ENCODE results near the gene C6orf15.
"Not testable (repeated sequence)": the region's sequence is repeated elsewhere in the genome, so short reads cannot be mapped to it uniquely, and the experiment has no call there.

The C6orf15 gene

DNA sequence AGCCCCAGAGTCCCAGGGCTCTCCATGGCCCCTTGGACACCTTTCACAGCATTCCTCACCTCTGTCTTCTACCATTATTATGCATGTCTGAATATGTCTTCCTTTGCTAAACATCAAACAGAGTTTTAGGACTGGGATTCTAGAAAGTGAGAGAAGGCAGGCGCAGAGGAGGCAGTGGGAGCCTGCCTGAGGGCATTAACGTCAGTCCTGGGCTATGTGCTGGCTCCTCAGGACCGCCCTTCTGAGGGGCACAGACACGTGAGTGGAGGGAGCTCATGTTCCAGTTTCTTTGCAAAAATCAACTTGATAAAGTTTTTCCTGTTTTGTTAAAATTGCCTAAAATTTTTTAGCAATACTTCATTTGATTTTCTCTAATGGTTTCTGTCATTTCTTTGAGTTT lies 38.0 kb downstream of the C6orf15 start:
- H3K4me1 ChIP-seq (ENCODE audit: control insufficient read depth in 1 of 2, insufficient read depth in 2 of 2, low read length in 2 of 2), result no peaks in the 10 kb centered on the region
- no peak overlapping the region for H3K27ac ChIP-seq (ENCODE audit: low read depth, low read length)
- no peaks in the 10 kb centered on the region for H3K9me3 ChIP-seq (ENCODE audit: control insufficient read depth in 1 of 2, low read length in 2 of 2)
- H3K9ac ChIP-seq (ENCODE audit: low read depth in 1 of 2, low read length in 2 of 2), result no peak overlapping the region
- H3K36me3 ChIP-seq (ENCODE audit: control insufficient read depth in 1 of 2, insufficient read depth in 2 of 2, low read length in 2 of 2), result no peaks in the 10 kb centered on the region
- H3K27me3 ChIP-seq (ENCODE audit: control insufficient read depth in 1 of 2, insufficient read depth in 2 of 2, low read length in 2 of 2), result no peaks in the 10 kb centered on the region
- no peak overlapping the region for H3K4me3 ChIP-seq (ENCODE audit: low read depth in 1 of 2, low read length in 2 of 2)

DNA sequence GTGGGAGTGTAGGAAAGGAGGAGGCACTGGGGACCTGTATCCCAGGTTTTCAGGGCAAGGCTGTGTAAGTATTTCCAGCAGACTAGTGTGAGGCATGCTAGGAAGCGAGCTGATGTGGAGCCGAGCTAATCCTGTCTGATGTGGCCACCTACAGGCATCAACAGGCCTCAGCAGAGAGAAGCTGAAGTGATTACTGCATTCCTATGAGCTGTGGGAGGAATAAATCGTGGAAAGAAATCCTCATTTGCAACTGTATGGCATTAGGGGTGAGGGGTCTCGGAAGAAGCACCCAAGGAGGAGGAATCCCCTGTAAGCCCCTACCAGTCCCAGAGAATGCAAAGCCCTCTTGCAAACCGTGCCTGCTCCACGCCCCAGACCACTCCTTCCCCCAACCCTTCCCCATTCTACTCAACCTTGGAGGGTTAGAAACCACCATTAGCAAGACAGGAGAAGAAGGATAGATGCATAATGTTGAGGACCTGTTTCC lies 41.6 kb downstream of the C6orf15 start:
- Histone ChIP-seq H3K4me3 (ENCODE audit: low read depth in 1 of 2, low read length in 2 of 2) (no peak overlapping the region), H3K9me3 (ENCODE audit: control insufficient read depth in 1 of 2, low read length in 2 of 2) (no peaks in the 10 kb centered on the region), H3K27me3 (ENCODE audit: control insufficient read depth in 1 of 2, insufficient read depth in 2 of 2, low read length in 2 of 2) (no peaks in the 10 kb centered on the region), H3K4me1 (ENCODE audit: control insufficient read depth in 1 of 2, insufficient read depth in 2 of 2, low read length in 2 of 2) (no peaks in the 10 kb centered on the region), H3K27ac (ENCODE audit: low read depth, low read length) (no peak overlapping the region), H3K36me3 (ENCODE audit: control insufficient read depth in 1 of 2, insufficient read depth in 2 of 2, low read length in 2 of 2) (no peaks in the 10 kb centered on the region), H3K9ac (ENCODE audit: low read depth in 1 of 2, low read length in 2 of 2) (no peak overlapping the region)

DNA sequence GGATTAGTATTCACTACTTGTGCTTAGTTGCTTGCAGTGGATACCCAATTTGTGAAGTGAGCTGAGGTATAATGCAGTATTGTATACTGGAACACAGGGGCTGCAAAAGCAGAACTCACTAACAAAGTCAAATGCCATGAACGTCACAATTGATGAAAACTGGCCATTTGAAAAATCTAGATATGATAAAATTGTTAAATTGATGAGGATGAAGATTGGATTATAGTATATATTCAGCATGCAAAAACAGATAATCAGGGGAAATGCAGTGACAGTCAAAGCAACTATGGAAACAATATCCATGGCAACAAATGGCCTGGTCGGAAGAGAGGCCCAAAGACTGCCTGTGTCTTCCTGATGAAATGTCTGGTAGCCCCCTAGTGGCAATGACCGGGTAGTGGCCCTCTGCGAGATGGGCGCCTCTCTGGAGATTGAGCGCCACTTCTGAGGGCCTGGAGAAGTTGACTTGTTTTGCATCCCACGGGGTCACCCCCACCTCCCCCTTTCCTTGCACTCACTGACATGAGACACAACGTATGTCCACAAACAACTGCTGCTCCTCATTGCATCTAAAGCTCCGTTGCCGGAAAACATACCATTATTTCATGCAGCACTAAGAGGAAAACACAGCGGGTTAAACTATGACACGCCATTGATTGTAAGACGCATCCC lies 43.6 kb downstream of the C6orf15 start:
- no peak overlapping the region for H3K27ac ChIP-seq (ENCODE audit: low read depth, low read length)
- H3K4me3 ChIP-seq (ENCODE audit: low read depth in 1 of 2, low read length in 2 of 2), result no peak overlapping the region

DNA sequence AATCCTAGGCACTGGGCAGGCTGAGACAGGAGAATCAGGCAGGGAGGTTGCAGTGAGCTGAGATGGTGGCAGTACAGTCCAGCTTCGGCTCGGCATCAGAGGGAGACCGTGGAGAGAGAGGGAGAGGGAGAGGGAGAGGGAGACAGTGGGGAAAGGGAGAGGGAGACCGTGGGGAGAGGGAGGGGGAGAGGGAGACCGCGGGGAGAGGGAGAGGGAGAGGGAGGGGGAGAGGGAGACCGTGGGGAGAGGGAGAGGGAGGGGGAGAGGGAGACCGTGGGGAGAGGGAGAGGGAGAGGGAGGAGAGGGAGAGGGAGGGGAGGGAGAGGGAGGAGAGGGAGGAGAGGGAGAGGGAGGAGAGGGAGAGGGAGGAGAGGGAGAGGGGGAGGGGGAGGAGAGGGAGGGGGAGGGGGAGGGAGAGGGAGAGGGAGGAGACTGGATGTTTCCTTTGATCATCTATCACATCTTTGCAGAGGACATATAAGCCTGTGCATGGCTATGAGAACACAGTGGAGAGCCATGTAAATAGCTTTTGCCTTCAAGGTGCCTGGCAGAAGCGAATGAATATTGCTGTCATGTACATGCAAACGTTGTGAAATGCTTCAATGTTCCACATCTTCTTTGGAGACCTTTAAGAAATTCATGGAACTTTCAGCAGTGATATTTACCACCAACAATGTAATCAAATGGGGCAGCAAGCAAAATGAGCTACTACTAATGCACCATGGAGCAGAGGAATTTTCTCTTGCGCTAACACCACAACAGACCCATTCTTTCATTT lies 44.3 kb downstream of the C6orf15 start:
- not testable (repeated sequence) for H3K27ac ChIP-seq (ENCODE audit: low read depth, low read length); H3K9me3 ChIP-seq (ENCODE audit: control insufficient read depth in 1 of 2, low read length in 2 of 2); H3K9ac ChIP-seq (ENCODE audit: low read depth in 1 of 2, low read length in 2 of 2); H3K36me3 ChIP-seq (ENCODE audit: control insufficient read depth in 1 of 2, insufficient read depth in 2 of 2, low read length in 2 of 2); H3K4me3 ChIP-seq (ENCODE audit: low read depth in 1 of 2, low read length in 2 of 2); H3K4me1 ChIP-seq (ENCODE audit: control insufficient read depth in 1 of 2, insufficient read depth in 2 of 2, low read length in 2 of 2); H3K27me3 ChIP-seq (ENCODE audit: control insufficient read depth in 1 of 2, insufficient read depth in 2 of 2, low read length in 2 of 2)

More for the DNA sequence above, 43.6 kb downstream of the C6orf15 start:
- Histone ChIP-seq H3K9me3 (ENCODE audit: control insufficient read depth in 1 of 2, low read length in 2 of 2) (no peaks in the 10 kb centered on the region), H3K4me1 (ENCODE audit: control insufficient read depth in 1 of 2, insufficient read depth in 2 of 2, low read length in 2 of 2) (no peaks in the 10 kb centered on the region), H3K36me3 (ENCODE audit: control insufficient read depth in 1 of 2, insufficient read depth in 2 of 2, low read length in 2 of 2) (no peaks in the 10 kb centered on the region), H3K9ac (ENCODE audit: low read depth in 1 of 2, low read length in 2 of 2) (no peak overlapping the region), H3K27me3 (ENCODE audit: control insufficient read depth in 1 of 2, insufficient read depth in 2 of 2, low read length in 2 of 2) (no peaks in the 10 kb centered on the region)

DNA sequence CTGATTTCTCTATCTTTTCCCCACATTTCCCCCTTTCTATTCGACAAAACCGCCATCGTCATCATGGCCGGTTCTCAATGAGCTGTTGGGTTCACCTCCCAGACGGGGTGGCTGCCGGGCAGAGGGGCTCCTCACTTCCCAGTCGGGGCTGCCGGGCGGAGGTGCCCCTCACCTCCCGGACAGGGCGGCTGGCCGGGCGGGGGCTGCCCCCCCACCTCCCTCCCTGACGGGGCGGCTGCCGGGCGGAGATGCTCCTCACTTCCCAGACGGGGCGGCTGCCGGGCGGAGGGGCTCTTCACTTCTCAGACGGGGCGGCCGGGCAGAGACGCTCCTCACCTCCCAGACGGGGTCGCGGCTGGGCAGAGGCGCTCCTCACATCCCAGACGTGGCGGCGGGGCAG lies 45.3 kb downstream of the C6orf15 start:
- H3K36me3 ChIP-seq (ENCODE audit: control insufficient read depth in 1 of 2, insufficient read depth in 2 of 2, low read length in 2 of 2); H3K4me3 ChIP-seq (ENCODE audit: low read depth in 1 of 2, low read length in 2 of 2); H3K4me1 ChIP-seq (ENCODE audit: control insufficient read depth in 1 of 2, insufficient read depth in 2 of 2, low read length in 2 of 2); H3K9ac ChIP-seq (ENCODE audit: low read depth in 1 of 2, low read length in 2 of 2); H3K9me3 ChIP-seq (ENCODE audit: control insufficient read depth in 1 of 2, low read length in 2 of 2); H3K27ac ChIP-seq (ENCODE audit: low read depth, low read length); H3K27me3 ChIP-seq (ENCODE audit: control insufficient read depth in 1 of 2, insufficient read depth in 2 of 2, low read length in 2 of 2): not testable (repeated sequence)

DNA sequence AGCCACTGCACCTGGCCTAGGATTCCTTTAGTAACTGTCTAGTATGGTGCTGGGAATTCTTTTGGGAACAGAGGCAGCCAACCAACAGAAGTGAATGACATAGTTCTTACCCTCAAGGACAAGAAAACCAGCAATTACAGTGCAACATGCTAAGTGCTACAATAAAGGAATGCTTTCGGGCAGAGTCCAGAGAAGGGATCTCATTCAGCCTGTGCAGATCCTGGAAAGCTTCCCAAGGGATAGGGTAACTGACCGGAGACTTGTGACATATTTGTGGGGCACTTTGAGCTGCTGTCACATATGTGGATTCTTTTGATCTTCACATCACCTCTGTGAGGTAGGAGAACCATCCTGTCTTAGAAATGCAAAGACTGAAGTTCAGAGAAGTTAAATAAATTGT lies 46.8 kb downstream of the C6orf15 start:
- H3K27me3 ChIP-seq (ENCODE audit: control insufficient read depth in 1 of 2, insufficient read depth in 2 of 2, low read length in 2 of 2), result peaks cover 0 to 8% of the 10 kb centered on the region in 2 donors
- H3K27ac ChIP-seq (ENCODE audit: low read depth, low read length), result no peak overlapping the region
- no peaks in the 10 kb centered on the region for H3K36me3 ChIP-seq (ENCODE audit: control insufficient read depth in 1 of 2, insufficient read depth in 2 of 2, low read length in 2 of 2)
- H3K9ac ChIP-seq (ENCODE audit: low read depth in 1 of 2, low read length in 2 of 2), result no peak overlapping the region
- no peak overlapping the region for H3K4me3 ChIP-seq (ENCODE audit: low read depth in 1 of 2, low read length in 2 of 2)
- no peaks in the 10 kb centered on the region for H3K9me3 ChIP-seq (ENCODE audit: control insufficient read depth in 1 of 2, low read length in 2 of 2)
- H3K4me1 ChIP-seq (ENCODE audit: control insufficient read depth in 1 of 2, insufficient read depth in 2 of 2, low read length in 2 of 2), result no peaks in the 10 kb centered on the region

DNA sequence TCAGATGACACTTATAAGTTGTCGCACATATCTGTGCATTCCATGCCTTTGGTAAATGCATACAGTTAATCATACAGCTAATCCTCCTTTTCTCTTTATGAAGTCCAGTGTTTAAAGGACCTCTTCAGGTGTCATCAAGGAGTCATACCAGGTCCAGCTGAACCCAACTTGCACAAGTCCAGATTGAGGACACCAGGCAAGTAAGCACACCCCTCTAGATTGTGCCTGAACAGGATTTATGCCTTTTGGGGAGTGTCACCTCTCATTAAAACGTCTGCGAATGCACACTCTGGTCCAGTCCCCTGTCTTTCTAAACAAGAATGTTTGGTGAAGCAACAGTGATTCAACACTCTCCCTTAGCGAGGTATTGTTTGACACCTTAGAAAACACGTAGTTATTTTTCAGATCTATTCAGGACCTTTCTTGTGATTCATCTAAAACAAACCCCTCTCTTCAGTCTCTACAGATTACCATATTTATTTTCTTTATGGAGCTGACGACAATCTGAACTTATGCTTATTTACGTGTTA lies 48.4 kb downstream of the C6orf15 start:
- Histone ChIP-seq H3K27me3 (ENCODE audit: control insufficient read depth in 1 of 2, insufficient read depth in 2 of 2, low read length in 2 of 2) (peaks cover 0 to 8% of the 10 kb centered on the region in 2 donors), H3K4me3 (ENCODE audit: low read depth in 1 of 2, low read length in 2 of 2) (no peak overlapping the region), H3K9me3 (ENCODE audit: control insufficient read depth in 1 of 2, low read length in 2 of 2) (no peaks in the 10 kb centered on the region), H3K27ac (ENCODE audit: low read depth, low read length) (no peak overlapping the region), H3K4me1 (ENCODE audit: control insufficient read depth in 1 of 2, insufficient read depth in 2 of 2, low read length in 2 of 2) (no peaks in the 10 kb centered on the region), H3K9ac (ENCODE audit: low read depth in 1 of 2, low read length in 2 of 2) (no peak overlapping the region), H3K36me3 (ENCODE audit: control insufficient read depth in 1 of 2, insufficient read depth in 2 of 2, low read length in 2 of 2) (no peaks in the 10 kb centered on the region)
